Ishikawa (cell line): ENCODE data around the gene ORC5.
A peak's percentile ranks its signal among the peaks of the same experiment; 100 is the strongest.

Source experiments
- CEBPB ChIP-seq: IDR thresholded peaks from 2 replicates; pipeline ENCODE4 v1.6.1; 2012
- CREB1 ChIP-seq: IDR thresholded peaks from 2 replicates; pipeline ENCODE4 v1.6.1; 2012; ENCODE audit warnings: low read depth
- EGR1 ChIP-seq: IDR thresholded peaks from 2 replicates; pipeline ENCODE4 v1.6.1; 2012
- EP300 ChIP-seq: IDR thresholded peaks from 2 replicates; pipeline ENCODE4 v1.6.1; 2012; ENCODE audit warnings: borderline replicate concordance
- FOXM1 ChIP-seq: IDR thresholded peaks from 2 replicates; pipeline ENCODE4 v1.6.1; 2012; ENCODE audit warnings: low read depth, borderline replicate concordance
- NFIC ChIP-seq: IDR thresholded peaks from 2 replicates; pipeline ENCODE4 v1.6.1; 2012
- RAD21 ChIP-seq: IDR thresholded peaks from 2 replicates; pipeline ENCODE4 v1.6.1; 2012; ENCODE audit warnings: low read depth
- TAF1 ChIP-seq: IDR thresholded peaks from 2 replicates; pipeline ENCODE4 v1.6.1; 2012; ENCODE audit warnings: low read depth, mild to moderate bottlenecking
- TCF12 ChIP-seq: IDR thresholded peaks from 2 replicates; pipeline ENCODE4 v1.6.1; 2012; ENCODE audit warnings: low read depth
- TEAD4 ChIP-seq: IDR thresholded peaks from 2 replicates; pipeline ENCODE4 v1.6.1; 2012
- YY1 ChIP-seq: IDR thresholded peaks from 2 replicates; pipeline ENCODE4 v1.6.1; 2012; ENCODE audit warnings: low read depth
- ZBTB7A ChIP-seq: IDR thresholded peaks from 2 replicates; pipeline ENCODE4 v1.6.1; 2012; ENCODE audit warnings: low read depth
- TF ChIP-seq, protein P1 (sequence below): IDR thresholded peaks from 2 replicates; pipeline ENCODE4 v1.6.1; 2012; ENCODE audit warnings: low read depth, mild to moderate bottlenecking
- TF ChIP-seq, protein P2 (sequence below): IDR thresholded peaks from 2 replicates; pipeline ENCODE4 v1.6.1; 2012
- TF ChIP-seq, protein P3 (sequence below): IDR thresholded peaks from 2 replicates; pipeline ENCODE4 v1.6.1; 2012

The ORC5 gene

DNA sequence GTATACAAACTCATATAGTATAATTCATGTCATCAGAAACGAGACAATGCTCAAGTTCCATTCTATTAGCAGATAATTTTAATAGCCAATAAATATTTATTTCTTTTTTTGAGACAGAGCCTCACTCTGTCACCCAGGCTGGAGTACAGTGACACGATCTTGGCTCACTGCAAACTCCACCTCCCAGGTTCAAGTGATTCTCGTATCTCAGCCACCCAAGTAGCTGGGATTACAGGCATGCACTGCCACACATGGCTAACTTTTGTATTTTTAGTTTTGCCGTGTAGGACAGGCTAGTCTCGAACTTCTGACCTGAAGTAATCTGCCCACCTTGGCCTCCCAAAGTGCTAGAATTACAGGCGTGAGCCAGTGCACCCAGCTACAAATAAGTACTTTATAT lies 45.7 kb downstream of the ORC5 start:
- TF ChIP-seq TAF1 = no peak
- TF ChIP-seq CREB1 = no peak
- TF ChIP-seq RAD21 = no peak
- no peak for TF ChIP-seq ZBTB7A
- no peak for TF ChIP-seq TEAD4
- TF ChIP-seq EP300 = no peak
- no peak for TF ChIP-seq CEBPB
- TF ChIP-seq NFIC = no peak
- TF ChIP-seq, protein P1, sequence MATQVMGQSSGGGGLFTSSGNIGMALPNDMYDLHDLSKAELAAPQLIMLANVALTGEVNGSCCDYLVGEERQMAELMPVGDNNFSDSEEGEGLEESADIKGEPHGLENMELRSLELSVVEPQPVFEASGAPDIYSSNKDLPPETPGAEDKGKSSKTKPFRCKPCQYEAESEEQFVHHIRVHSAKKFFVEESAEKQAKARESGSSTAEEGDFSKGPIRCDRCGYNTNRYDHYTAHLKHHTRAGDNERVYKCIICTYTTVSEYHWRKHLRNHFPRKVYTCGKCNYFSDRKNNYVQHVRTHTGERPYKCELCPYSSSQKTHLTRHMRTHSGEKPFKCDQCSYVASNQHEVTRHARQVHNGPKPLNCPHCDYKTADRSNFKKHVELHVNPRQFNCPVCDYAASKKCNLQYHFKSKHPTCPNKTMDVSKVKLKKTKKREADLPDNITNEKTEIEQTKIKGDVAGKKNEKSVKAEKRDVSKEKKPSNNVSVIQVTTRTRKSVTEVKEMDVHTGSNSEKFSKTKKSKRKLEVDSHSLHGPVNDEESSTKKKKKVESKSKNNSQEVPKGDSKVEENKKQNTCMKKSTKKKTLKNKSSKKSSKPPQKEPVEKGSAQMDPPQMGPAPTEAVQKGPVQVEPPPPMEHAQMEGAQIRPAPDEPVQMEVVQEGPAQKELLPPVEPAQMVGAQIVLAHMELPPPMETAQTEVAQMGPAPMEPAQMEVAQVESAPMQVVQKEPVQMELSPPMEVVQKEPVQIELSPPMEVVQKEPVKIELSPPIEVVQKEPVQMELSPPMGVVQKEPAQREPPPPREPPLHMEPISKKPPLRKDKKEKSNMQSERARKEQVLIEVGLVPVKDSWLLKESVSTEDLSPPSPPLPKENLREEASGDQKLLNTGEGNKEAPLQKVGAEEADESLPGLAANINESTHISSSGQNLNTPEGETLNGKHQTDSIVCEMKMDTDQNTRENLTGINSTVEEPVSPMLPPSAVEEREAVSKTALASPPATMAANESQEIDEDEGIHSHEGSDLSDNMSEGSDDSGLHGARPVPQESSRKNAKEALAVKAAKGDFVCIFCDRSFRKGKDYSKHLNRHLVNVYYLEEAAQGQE = no peak
- TF ChIP-seq YY1 = no peak

DNA sequence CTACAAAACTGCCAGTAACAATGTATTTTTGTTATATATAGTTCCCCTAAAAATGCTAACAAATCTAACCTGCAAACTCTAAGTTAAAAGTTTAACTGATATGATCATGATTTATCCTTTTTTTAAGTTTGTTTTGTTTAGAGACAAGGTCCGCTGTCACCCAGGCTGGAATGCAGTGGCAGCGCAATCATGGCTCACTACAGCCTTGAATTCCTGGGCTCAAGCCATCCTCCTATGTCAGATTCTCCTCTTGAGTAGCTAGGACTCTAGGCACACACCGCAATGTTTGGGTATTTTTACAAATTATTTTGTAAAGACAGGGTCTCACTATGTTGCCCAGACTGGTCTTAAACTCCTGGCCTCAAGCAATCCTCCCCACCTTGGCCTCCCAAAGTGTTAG lies 46.6 kb downstream of the ORC5 start:
- TF ChIP-seq TAF1 (no peak), ZBTB7A (no peak), CREB1 (no peak), YY1 (no peak), EGR1 (no peak), CEBPB (no peak), TCF12 (no peak)
- TF ChIP-seq, protein P1 = no peak
- TF ChIP-seq, protein P2, sequence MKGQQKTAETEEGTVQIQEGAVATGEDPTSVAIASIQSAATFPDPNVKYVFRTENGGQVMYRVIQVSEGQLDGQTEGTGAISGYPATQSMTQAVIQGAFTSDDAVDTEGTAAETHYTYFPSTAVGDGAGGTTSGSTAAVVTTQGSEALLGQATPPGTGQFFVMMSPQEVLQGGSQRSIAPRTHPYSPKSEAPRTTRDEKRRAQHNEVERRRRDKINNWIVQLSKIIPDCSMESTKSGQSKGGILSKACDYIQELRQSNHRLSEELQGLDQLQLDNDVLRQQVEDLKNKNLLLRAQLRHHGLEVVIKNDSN = no peak

DNA sequence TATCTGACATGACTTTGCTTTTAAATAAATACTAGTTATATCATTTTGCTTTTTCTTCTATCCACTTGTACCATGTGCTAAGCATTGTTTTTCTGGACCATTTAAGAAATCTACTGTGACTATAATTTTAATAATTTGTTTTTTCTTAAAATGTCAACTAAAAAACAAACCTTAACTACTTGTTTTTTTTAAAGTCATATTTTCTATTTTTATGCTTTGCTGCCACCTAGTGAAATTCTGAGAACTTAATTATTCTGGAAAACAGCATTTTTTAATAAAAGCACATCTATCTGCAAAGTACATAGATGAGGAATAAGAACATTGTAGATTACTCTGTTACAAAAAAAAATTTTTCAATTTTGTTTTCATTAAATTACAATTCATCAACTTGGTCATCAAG lies 47.4 kb downstream of the ORC5 start:
- TF ChIP-seq, protein P3, sequence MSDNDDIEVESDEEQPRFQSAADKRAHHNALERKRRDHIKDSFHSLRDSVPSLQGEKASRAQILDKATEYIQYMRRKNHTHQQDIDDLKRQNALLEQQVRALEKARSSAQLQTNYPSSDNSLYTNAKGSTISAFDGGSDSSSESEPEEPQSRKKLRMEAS = no peak
- TF ChIP-seq NFIC (no peak), CEBPB (no peak), CREB1 (no peak), TAF1 (no peak), TEAD4 (no peak), RAD21 (no peak; the same call in 1 of the 2 replicates), YY1 (no peak), FOXM1 (no peak), ZBTB7A (no peak), EP300 (no peak), TCF12 (no peak), EGR1 (no peak)
- TF ChIP-seq, protein P1 = no peak
- TF ChIP-seq, protein P2 = no peak

DNA sequence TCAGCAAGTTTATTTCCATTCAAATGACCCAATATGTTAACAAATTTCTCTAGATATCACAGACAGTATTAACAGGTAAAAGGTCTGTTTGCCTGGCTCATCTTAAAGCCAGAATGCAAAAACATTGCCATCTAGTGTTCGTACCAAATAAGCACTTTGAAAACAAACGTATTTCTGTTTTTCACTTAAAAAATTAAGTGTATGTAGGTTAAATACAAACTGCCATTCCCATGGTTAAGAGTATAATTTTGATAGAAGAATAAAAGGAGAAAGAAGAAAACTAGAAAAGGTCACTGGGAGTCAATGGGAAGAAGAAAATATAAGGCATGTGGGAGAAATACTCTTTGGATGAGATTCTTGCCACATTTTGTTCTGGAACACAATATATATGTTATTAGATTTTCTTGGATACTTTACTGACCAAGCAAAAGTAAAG lies 51.0 kb downstream of the ORC5 start:
- TF ChIP-seq ZBTB7A (no peak), TEAD4 (no peak), YY1 (no peak), RAD21 (peak; percentile 49; the same call in 1 of the 2 replicates)

DNA sequence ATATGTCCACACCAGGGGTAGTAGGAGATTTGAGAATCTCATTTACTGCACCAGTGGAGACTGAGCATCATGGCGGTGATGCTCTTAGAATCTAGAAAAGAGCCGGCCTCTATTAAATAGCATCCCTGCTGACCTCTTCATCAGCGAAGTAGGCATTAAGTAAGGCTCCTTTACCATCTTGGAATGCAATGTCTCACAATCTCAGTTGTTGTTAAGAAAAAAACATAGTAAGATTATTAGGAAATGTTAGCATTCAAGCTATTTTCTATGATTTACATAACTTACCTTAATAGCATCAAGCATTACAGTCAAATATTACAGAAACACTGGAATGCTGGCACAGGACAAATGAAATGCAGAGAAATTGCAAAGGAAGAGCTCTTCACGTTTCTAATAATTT lies 54.5 kb downstream of the ORC5 start:
- TF ChIP-seq, protein P3 = no peak
- TF ChIP-seq, protein P1 = no peak
- TF ChIP-seq NFIC (no peak), TEAD4 (no peak), FOXM1 (no peak), EGR1 (no peak), TCF12 (no peak), RAD21 (no peak), ZBTB7A (no peak), TAF1 (no peak), CREB1 (no peak)
- TF ChIP-seq, protein P2 = no peak
